Activated CD4-positive, alpha-beta T cell treated with anti-CD3 and anti-CD28 coated beads, Interleukin-2, amount 10 ng/mL, durations not matched to agents 24 days and 14 days (primary cell): ENCODE results near the gene RABAC1. TPM values are rescaled to one million over a fixed set of nuclear protein-coding genes. Genes with fewer than 3 reads are reported as not detected.

Experiments
- DNase-seq: peaks from one replicate; pipeline ENCODE4 v3.0.0; 2022
- H3K27ac Mint-ChIP-seq: one replicate; pipeline ENCODE4 v1.8.0; 2022; ENCODE audit warnings: mild to moderate bottlenecking, mixed read lengths
- H3K27me3 Mint-ChIP-seq: one replicate; pipeline ENCODE4 v1.8.0; 2022; ENCODE audit warnings: mixed read lengths
- H3K36me3 Mint-ChIP-seq: one replicate; pipeline ENCODE4 v1.8.0; 2022; ENCODE audit warnings: low read depth, mild to moderate bottlenecking, mixed read lengths
- H3K4me1 Mint-ChIP-seq: one replicate; pipeline ENCODE4 v1.8.0; 2021; ENCODE audit warnings: mixed read lengths
- H3K4me3 Mint-ChIP-seq: one replicate; pipeline ENCODE4 v1.8.0; 2022; ENCODE audit warnings: mild to moderate bottlenecking, moderate library complexity, mixed read lengths
- H3K9me3 Mint-ChIP-seq: one replicate; pipeline ENCODE4 v1.8.0; 2021; ENCODE audit warnings: mixed read lengths
- intact Hi-C: fragments of 100-400 bp; cut with micrococcal nuclease; formaldehyde crosslinking; loops from one replicate; pipeline ENCODE4 v1.15.1; 2023
- total RNA-seq: library from RNA; stranded (reverse); gene quantifications from 2 replicates; pipeline ENCODE4 v1.2.3, GENCODE V29; 2022

The RABAC1 gene
- total RNA-seq, 1 donor from 2014 or later: 41.5 TPM

GRCh38 chr19:41934849-41935374, 24.2 kb downstream of the RABAC1 start:
- Mint-ChIP-seq H3K9me3 (no peaks in the 10 kb centered on the region), H3K27me3 (peaks cover 22% of the 10 kb centered on the region), H3K27ac (peak overlapping the region; percentile 70), H3K4me1 (peaks cover 40% of the 10 kb centered on the region), H3K36me3 (no peaks in the 10 kb centered on the region), H3K4me3 (peak overlapping the region; percentile 12)
- intact Hi-C loops: loop anchor here (1.0 kb wide), 1 partner anchor 62 kb away; no protein-coding TSS in a partner anchor
- peak; percentile 94 for DNase-seq

- H3K4me1 Mint-ChIP-seq: peaks cover 47% of the 10 kb centered on the region
- no peaks in the 10 kb centered on the region for H3K9me3 Mint-ChIP-seq
- DNase-seq: no peak
- H3K27me3 Mint-ChIP-seq: peaks cover 22% of the 10 kb centered on the region
- peak overlapping the region; percentile 52 for H3K27ac Mint-ChIP-seq
- H3K36me3 Mint-ChIP-seq: no peaks in the 10 kb centered on the region
- intact Hi-C loops: no loop called here
- H3K4me3 Mint-ChIP-seq: no peak overlapping the region
Observed at GRCh38 chr19:41933693-41934426, 25.3 kb downstream of the RABAC1 start.

DNA sequence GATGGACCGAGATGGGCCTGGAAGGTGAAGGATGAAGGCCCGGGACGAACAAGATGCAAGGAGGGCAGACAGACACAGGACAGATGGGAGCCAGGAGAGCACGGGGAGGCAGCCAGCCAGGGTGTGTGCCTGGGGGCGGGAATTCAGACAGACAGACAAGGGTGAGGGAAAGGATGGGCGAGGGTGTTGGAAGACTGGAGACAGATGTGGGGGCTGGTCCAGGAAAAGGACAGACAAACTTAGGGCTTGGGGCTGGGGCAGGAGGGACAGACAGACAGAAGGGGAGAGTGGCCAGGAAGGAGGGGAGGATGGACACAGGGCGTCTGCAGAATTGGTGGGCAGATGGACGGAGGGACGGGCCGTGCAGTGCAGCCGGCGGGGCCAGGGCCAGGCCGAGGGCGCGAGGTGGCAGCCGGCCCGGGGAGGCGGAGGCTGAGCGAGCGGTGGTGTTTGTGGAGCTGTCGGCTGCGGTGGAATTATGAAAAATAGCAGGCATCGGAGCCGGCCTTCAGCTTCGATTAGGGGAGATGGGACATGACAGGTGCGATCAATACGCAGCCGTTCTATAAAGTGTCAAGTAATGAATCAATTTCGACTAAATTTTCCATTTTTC, 26.3 kb downstream of the RABAC1 start:
- H3K36me3 Mint-ChIP-seq: no peaks in the 10 kb centered on the region
- H3K27ac Mint-ChIP-seq: no peak overlapping the region
- H3K27me3 Mint-ChIP-seq: peaks cover 22% of the 10 kb centered on the region

DNA sequence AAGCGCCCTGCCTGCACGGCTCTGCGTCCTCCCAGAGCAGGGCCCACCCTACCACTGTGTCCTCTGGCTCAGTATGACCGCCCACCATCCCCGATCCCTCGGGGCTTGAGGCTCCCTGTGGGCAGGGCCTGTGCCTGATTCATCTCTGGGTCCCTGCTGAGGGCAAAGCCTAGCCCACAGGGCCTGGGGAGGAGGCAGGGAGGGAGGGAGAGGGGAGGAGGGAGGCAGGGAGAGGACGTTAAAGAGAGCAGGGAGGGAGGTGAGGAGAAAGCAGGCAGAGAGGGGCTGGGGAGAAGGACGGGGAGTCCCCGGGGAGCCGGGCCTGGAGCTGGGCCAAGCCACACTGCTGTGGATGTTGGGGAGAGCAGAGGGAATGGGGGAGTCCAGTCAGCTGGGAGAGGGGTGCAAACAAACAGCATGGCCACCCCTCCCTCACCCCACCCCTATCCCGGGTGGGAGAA, 26.8 kb downstream of the RABAC1 start:
- Mint-ChIP-seq H3K36me3 (no peaks in the 10 kb centered on the region), H3K9me3 (no peaks in the 10 kb centered on the region), H3K4me1 (peaks cover 46% of the 10 kb centered on the region), H3K4me3 (no peak overlapping the region), H3K27me3 (peaks cover 22% of the 10 kb centered on the region), H3K27ac (no peak overlapping the region)
- DNase-seq: no peak
- intact Hi-C loops: no loop called here

More for the DNA sequence above, 26.3 kb downstream of the RABAC1 start:
- DNase-seq: no peak
- no peaks in the 10 kb centered on the region for H3K9me3 Mint-ChIP-seq
- peaks cover 48% of the 10 kb centered on the region for H3K4me1 Mint-ChIP-seq
- no peak overlapping the region for H3K4me3 Mint-ChIP-seq
- intact Hi-C loops: no loop called here

GRCh38 chr19:41930926-41931592, 28.1 kb downstream of the RABAC1 start:
- H3K4me3 Mint-ChIP-seq: no peak overlapping the region
- peaks cover 38% of the 10 kb centered on the region for H3K4me1 Mint-ChIP-seq
- no peaks in the 10 kb centered on the region for H3K36me3 Mint-ChIP-seq
- peaks cover 16% of the 10 kb centered on the region for H3K27me3 Mint-ChIP-seq
- H3K27ac Mint-ChIP-seq: no peak overlapping the region
- intact Hi-C loops: no loop called here
- no peak for DNase-seq
- no peaks in the 10 kb centered on the region for H3K9me3 Mint-ChIP-seq

DNA sequence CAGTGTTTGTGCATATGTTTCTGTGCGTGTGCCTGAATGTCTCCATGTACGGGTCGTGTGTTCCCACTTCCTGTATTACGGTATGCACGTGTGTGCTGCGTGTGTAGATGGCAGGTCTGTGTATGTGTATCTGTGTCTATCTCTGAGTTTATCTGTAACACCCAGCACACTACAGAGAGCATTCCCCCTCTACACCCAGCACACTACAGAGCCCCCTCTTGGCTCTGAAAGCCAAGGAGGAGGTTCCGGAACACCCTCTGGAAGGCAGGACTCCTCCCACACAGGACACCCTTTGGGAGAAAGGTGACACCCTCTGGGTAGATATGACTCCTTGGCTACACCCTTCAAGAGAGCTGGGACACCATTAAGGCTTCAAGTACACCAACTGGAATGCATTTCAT, 28.8 kb downstream of the RABAC1 start:
- Mint-ChIP-seq H3K9me3 (no peaks in the 10 kb centered on the region), H3K27ac (no peak overlapping the region), H3K36me3 (no peaks in the 10 kb centered on the region), H3K4me3 (peak overlapping the region; percentile 80), H3K4me1 (peaks cover 36% of the 10 kb centered on the region), H3K27me3 (peaks cover 14% of the 10 kb centered on the region)
- intact Hi-C loops: no loop called here
- no peak for DNase-seq

GRCh38 chr19:41929536-41930071, 29.5 kb downstream of the RABAC1 start:
- H3K4me3 Mint-ChIP-seq: peak overlapping the region; percentile 80
- no peak for DNase-seq
- H3K27me3 Mint-ChIP-seq: peaks cover 9% of the 10 kb centered on the region
- H3K36me3 Mint-ChIP-seq: no peaks in the 10 kb centered on the region
- H3K4me1 Mint-ChIP-seq: peaks cover 29% of the 10 kb centered on the region
- intact Hi-C loops: loop anchor here (2.0 kb wide), 2 partner anchors 15 to 43 kb away; no protein-coding TSS in a partner anchor
- no peaks in the 10 kb centered on the region for H3K9me3 Mint-ChIP-seq
- H3K27ac Mint-ChIP-seq: peak overlapping the region; percentile 84

- Mint-ChIP-seq H3K27me3 (peaks cover 9% of the 10 kb centered on the region), H3K27ac (peak overlapping the region; percentile 84), H3K4me3 (peak overlapping the region; percentile 80), H3K36me3 (no peaks in the 10 kb centered on the region), H3K9me3 (no peaks in the 10 kb centered on the region), H3K4me1 (peaks cover 29% of the 10 kb centered on the region)
- intact Hi-C loops: loop anchor here (2.0 kb wide), 2 partner anchors 16 to 42 kb away; no protein-coding TSS in a partner anchor
- DNase-seq: peak; percentile 80
Observed at GRCh38 chr19:41928754-41929535, 30.2 kb downstream of the RABAC1 start.

GRCh38 chr19:41928221-41928683, 30.9 kb downstream of the RABAC1 start, which contains the start of gene ERFL:
ERFL (minus strand) TSS chr19:41928449; CDS start chr19:41912919, 15,530 bp downstream.
- Mint-ChIP-seq H3K4me1 (peaks cover 25% of the 10 kb centered on the region), H3K9me3 (no peaks in the 10 kb centered on the region), H3K36me3 (peaks cover 2% of the 10 kb centered on the region), H3K27ac (peak within 1 kb of the TSS; percentile 84), H3K27me3 (peaks cover 8% of the 10 kb centered on the region), H3K4me3 (peak within 1 kb of the TSS; percentile 80)
- peak; percentile 80 for DNase-seq
- intact Hi-C loops: loop anchor here (2.0 kb wide), 2 partner anchors 17 to 41 kb away; no protein-coding TSS in a partner anchor

- H3K9me3 Mint-ChIP-seq: no peaks in the 10 kb centered on the region
- H3K27me3 Mint-ChIP-seq: peaks cover 7% of the 10 kb centered on the region
- intact Hi-C loops: loop anchor here (2.0 kb wide), 2 partner anchors 17 to 41 kb away; no protein-coding TSS in a partner anchor
- H3K36me3 Mint-ChIP-seq: peaks cover 3% of the 10 kb centered on the region
- peak overlapping the region; percentile 80 for H3K4me3 Mint-ChIP-seq
- DNase-seq: peak; percentile 79
- peaks cover 27% of the 10 kb centered on the region for H3K4me1 Mint-ChIP-seq
- no peak overlapping the region for H3K27ac Mint-ChIP-seq
Observed at GRCh38 chr19:41927497-41928192, 31.5 kb downstream of the RABAC1 start.

DNA sequence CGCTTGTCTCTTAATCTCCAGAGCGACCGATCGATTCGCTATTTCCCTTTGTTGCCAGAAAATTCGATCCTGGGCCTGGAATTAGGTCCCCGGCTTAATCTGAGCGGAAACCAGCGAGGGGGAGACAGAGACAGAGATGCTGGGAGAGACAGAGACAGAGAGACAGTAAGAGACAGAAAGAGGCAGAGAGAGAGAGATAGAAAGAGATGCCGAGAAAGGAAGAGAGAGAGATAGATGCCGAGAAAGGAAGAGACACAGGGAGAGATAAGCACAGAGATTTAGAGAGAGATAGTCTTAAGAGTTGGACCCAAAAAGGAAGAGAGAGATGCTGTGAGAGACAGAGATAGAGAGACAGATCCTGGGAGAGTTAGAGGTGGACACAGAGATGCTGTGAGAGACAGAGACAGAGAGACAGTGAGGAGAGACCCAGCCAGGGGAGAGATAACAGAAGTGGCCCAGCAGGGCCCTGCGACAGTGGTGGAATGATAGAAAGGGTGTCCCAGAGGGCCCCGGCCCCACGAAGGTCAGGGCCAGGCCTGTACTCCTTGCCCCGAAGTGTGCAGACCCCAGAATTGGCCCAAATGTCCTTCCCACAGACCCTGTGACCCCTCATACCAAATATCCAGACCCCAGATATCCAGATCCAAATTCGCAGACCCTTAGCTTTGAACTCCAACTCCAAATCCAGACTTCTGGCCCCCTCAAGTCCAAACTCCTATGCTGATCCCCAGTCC, 32.2 kb downstream of the RABAC1 start:
- no peak overlapping the region for H3K4me3 Mint-ChIP-seq
- H3K27me3 Mint-ChIP-seq: peaks cover 11% of the 10 kb centered on the region
- no peak for DNase-seq
- intact Hi-C loops: no loop called here
- no peaks in the 10 kb centered on the region for H3K9me3 Mint-ChIP-seq
- peaks cover 31% of the 10 kb centered on the region for H3K4me1 Mint-ChIP-seq
- peaks cover 3% of the 10 kb centered on the region for H3K36me3 Mint-ChIP-seq
- no peak overlapping the region for H3K27ac Mint-ChIP-seq
